ENCODE results near the gene HELZ. TPM values are rescaled to one million over a fixed set of nuclear protein-coding genes. Genes with fewer than 3 reads are reported as not detected.

Gene HELZ
- total and polyA plus RNA-seq, 2 of the 8 experiments (the other 6 are each of a cell fraction or from before 2014, with no cell fraction given) = 10.0 to 48.7 TPM

DNA sequence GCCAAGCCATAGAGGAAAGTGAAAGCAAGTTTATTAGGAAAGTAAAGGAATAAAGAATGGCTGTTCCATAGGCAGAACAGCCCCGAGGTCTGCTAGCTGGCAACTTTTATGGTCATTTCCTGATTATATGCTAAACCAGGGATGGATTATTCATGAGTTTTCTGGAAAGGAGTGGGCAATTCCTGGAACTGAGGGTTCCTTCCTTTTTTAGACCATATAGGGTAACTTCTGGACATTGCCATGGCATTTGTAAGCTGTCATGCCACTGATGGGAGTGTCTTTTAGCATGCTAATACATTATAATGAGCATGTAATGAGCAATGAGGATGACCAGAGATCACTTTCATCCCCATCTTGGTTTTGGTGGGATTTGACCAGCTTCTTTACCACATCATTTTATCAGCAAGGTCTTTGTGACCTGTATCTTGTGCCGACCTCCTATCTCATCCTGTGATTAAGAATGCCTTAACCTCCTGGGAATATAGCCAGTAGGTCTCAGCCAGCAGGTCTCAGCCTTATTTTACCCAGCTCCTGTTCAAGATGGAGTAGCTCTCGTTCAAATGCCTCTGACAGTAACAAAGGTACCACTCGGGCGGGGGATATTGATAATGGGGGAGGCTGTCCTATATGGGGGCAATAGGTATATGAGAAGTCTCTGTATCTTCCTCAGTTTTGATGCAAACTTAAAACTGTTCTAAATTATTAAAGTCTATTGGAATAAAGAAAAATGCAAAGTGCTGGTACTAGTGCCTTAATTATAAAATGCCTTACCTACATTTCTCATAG, 38.9 kb upstream of the HELZ start (continued):
- no peak for TF ChIP-seq RAD21 (IDR thresholded peaks at IDR 0.05 in 1 of 2, conservative IDR thresholded peaks at IDR 0.05 in 1 of 2; ENCODE audit: low read depth in 2 of 2, low read length in 2 of 2)
- TF ChIP-seq EP300 (IDR thresholded peaks at IDR 0.05; ENCODE audit: borderline replicate concordance in 1 of 2, low read depth in 2 of 2, low read length in 2 of 2) = no peak
- no peak for TF ChIP-seq RBBP5 (IDR thresholded peaks at IDR 0.05; ENCODE audit: borderline replicate concordance, low read depth, low read length)
- no peak for TF ChIP-seq ZNF274 (IDR thresholded peaks at IDR 0.05; ENCODE audit: borderline replicate concordance, extremely low read depth, low read length)
- TF ChIP-seq RXRA (IDR thresholded peaks at IDR 0.05; ENCODE audit: insufficient read depth, low read depth, low read length) = no peak
- TF ChIP-seq, protein P1, sequence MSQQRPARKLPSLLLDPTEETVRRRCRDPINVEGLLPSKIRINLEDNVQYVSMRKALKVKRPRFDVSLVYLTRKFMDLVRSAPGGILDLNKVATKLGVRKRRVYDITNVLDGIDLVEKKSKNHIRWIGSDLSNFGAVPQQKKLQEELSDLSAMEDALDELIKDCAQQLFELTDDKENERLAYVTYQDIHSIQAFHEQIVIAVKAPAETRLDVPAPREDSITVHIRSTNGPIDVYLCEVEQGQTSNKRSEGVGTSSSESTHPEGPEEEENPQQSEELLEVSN (IDR thresholded peaks at IDR 0.05) = no peak
- TF ChIP-seq, protein P2, sequence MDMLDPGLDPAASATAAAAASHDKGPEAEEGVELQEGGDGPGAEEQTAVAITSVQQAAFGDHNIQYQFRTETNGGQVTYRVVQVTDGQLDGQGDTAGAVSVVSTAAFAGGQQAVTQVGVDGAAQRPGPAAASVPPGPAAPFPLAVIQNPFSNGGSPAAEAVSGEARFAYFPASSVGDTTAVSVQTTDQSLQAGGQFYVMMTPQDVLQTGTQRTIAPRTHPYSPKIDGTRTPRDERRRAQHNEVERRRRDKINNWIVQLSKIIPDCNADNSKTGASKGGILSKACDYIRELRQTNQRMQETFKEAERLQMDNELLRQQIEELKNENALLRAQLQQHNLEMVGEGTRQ (IDR thresholded peaks at IDR 0.05; ENCODE audit: low read length) = no peak
